Measurements from ENCODE around the gene TELO2.

Gene TELO2

GRCh38 chr16:1556254-1556653 is 63.1 kb downstream of the TELO2 start:
- peak; percentile 73 for DNase-seq (ENCODE audit: low spot score)

GRCh38 chr16:1557074-1557473 is 63.9 kb downstream of the TELO2 start:
- no peak for DNase-seq (ENCODE audit: low spot score)

- no peak for DNase-seq (ENCODE audit: low spot score)
Measured at GRCh38 chr16:1557576-1557975, 64.4 kb downstream of the TELO2 start.

GRCh38 chr16:1559446-1559975 is 66.4 kb downstream of the TELO2 start:
- no peak for DNase-seq (ENCODE audit: low spot score)
